GM13976 (cell line): ENCODE measurements around the gene CADM4.
A peak's percentile ranks its signal among the peaks of the same experiment; 100 is the strongest.

ENCODE experiments used
- DNase-seq: peaks from one replicate; pipeline ENCODE4 v3.0.0; 2012; ENCODE audit warnings: low spot score
- CTCF ChIP-seq: IDR thresholded peaks from 2 replicates; pipeline ENCODE4 v1.5.1; 2012; ENCODE audit warnings: borderline replicate concordance, mild to moderate bottlenecking; ENCODE audit not compliant: insufficient read depth; ENCODE audit errors: extremely low read depth, missing control alignments, control extremely low read depth
- in situ Hi-C: fragments of 300-500 bp; cut with MboI; formaldehyde crosslinking; loops from one replicate; pipeline ENCODE4 v1.12.0; 2022; ENCODE audit warnings: low sequenced_read_pairs, mixed read lengths, inconsistent platforms; ENCODE audit not compliant: unreplicated experiment

The CADM4 gene

GRCh38 chr19:43667126-43667875 is 27.7 kb upstream of the CADM4 start:
- in situ Hi-C loops, result no loop called here
- no peak for TF ChIP-seq CTCF
- DNase-seq, result no peak

- in situ Hi-C loops, result no loop called here
- no peak for TF ChIP-seq CTCF
- DNase-seq, result peak; percentile 38
These were observed 24.4 kb upstream of the CADM4 start for GRCh38 chr19:43664018-43664417.

GRCh38 chr19:43662487-43662886 is 22.8 kb upstream of the CADM4 start:
- DNase-seq, result no peak
- in situ Hi-C loops, result no loop called here
- no peak for TF ChIP-seq CTCF

- in situ Hi-C loops, result no loop called here
- TF ChIP-seq CTCF, result no peak
- no peak for DNase-seq
These were observed 21.3 kb upstream of the CADM4 start for GRCh38 chr19:43660971-43661360.

GRCh38 chr19:43660301-43660970 is 20.8 kb upstream of the CADM4 start:
- in situ Hi-C loops, result no loop called here
- DNase-seq, result no peak
- no peak for TF ChIP-seq CTCF

- no peak for TF ChIP-seq CTCF
- no peak for DNase-seq
- in situ Hi-C loops, result no loop called here
These were observed 18.8 kb upstream of the CADM4 start for GRCh38 chr19:43658494-43658893.
